HCT116 (cell line): ENCODE data around the gene ZFP36. TPM values are rescaled to one million over a fixed set of nuclear protein-coding genes. Genes with fewer than 3 reads are reported as not detected.

Source experiments
- ATAC-seq: fragments of 200-7000 bp; cut with Tn5 transposase; 2 replicates; pipeline ENCODE4 v1.9.1; 2020; ENCODE audit warnings: mild to moderate bottlenecking, moderate library complexity
- BruUV-seq: library from RNA; stranded (reverse); fragments of 400-500 nt; replicated peaks from 2 replicates; lab custom pipeline; 2021; lab: Mats Ljungman, UMichigan
- CTCF ChIA-PET: fragments of 300-600 bp; sonication (Branson Sonifier 250); formaldehyde crosslinking; loops from one replicate; lab custom pipeline; 2021; ENCODE audit warnings: antibody characterized with exemption; lab: Charles Lee
- POLR2A ChIA-PET: fragments of 300-600, 350-600 bp; sonication (Branson Sonifier 250); formaldehyde crosslinking; loops from one replicate; lab custom pipeline; 2021; ENCODE audit warnings: antibody characterized with exemption; lab: Charles Lee
- RAD21 ChIA-PET, 2 experiments: fragments of 300-600 bp; sonication (Branson Sonifier 250); formaldehyde crosslinking; loops; one replicate each; lab custom pipeline; 2023; ENCODE audit warnings: low total read pairs in 2 of 2; ENCODE audit not compliant: uncharacterized antibody in 2 of 2, unreplicated experiment in 2 of 2, low non-redundant PET in 1 of 2; lab: Charles Lee
- DNase-seq: peaks from one replicate; pipeline ENCODE4 v3.0.0-alpha.2; 2010; ENCODE audit warnings: low read depth, low spot score
- H2AFZ ChIP-seq: fragments of 200-600 bp; shearing (Covaris generic), sonication (generic); 2 replicates; pipeline ENCODE4 v1.6.1; 2017; ENCODE audit warnings: low read depth, mixed run types, mixed read lengths, antibody characterized with exemption, low read length; ENCODE audit not compliant: poor library complexity, severe bottlenecking
- H3K27ac ChIP-seq: 2 replicates; pipeline ENCODE4 v1.5.1; 2012; ENCODE audit warnings: low read depth, low read length
- H3K27me3 ChIP-seq: fragments of 200-600 bp; sonication (generic); 2 replicates; pipeline ENCODE4 v1.6.1; 2016; ENCODE audit warnings: mixed run types, low read length, mixed read lengths; ENCODE audit not compliant: insufficient read depth
- H3K36me3 ChIP-seq, 2 experiments: fragments of 200-500 bp in 1 of 2; fragments of 200-600 bp in 1 of 2; sonication (Bioruptor generic) in 1 of 2; sonication (generic) in 1 of 2; 2 replicates each; pipeline versions ENCODE4 v1.5.1 to v1.6.1; 2014 to 2016; ENCODE audit warnings: low read length in 2 of 2, inconsistent platforms in 1 of 2, mixed read lengths in 1 of 2, mixed run types in 1 of 2; ENCODE audit not compliant: insufficient read depth in 2 of 2, control insufficient read depth in 1 of 2
- H3K4me1 ChIP-seq, 2 experiments: fragments of 200-600 bp in 1 of 2; sonication (generic) in 1 of 2; 2 replicates each; pipeline versions ENCODE4 v1.5.1 to v1.6.1; 2012 to 2017; ENCODE audit warnings: low read length in 2 of 2, inconsistent platforms in 1 of 2, mild to moderate bottlenecking in 1 of 2, mixed read lengths in 1 of 2, mixed run types in 1 of 2, moderate library complexity in 1 of 2; ENCODE audit not compliant: insufficient read depth in 2 of 2, control insufficient read depth in 1 of 2
- H3K4me2 ChIP-seq: fragments of 200-600 bp; sonication (generic); 2 replicates; pipeline ENCODE4 v1.6.1; 2017; ENCODE audit warnings: mixed run types, low read length, mixed read lengths
- H3K4me3 ChIP-seq, 2 experiments: fragments of 200-600 bp in 1 of 2; sonication (generic) in 1 of 2; replicated peaks in 1 of 2; 2 replicates each; pipeline ENCODE4 v1.5.1; 2011 to 2016; ENCODE audit warnings: low read length in 2 of 2, control low read depth in 1 of 2, low read depth in 1 of 2, mild to moderate bottlenecking in 1 of 2, mixed read lengths in 1 of 2, mixed run types in 1 of 2
- H3K79me2 ChIP-seq: fragments of 200-600 bp; sonication (generic); 2 replicates; pipeline ENCODE4 v1.6.1; 2017; ENCODE audit warnings: mild to moderate bottlenecking, mixed run types, low read length, moderate library complexity, mixed read lengths; ENCODE audit not compliant: insufficient read depth
- H3K9ac ChIP-seq: fragments of 200-600 bp; sonication (generic); 2 replicates; pipeline ENCODE4 v1.6.1; 2016; ENCODE audit warnings: low read length, mixed read lengths
- H3K9me2 ChIP-seq: fragments of 200-600 bp; sonication (generic), shearing (Covaris generic); 2 replicates; pipeline ENCODE4 v1.6.1; 2017; ENCODE audit warnings: mixed run types, mild to moderate bottlenecking, moderate library complexity; ENCODE audit not compliant: insufficient read depth
- H3K9me3 ChIP-seq, 2 experiments: fragments of 200-500 bp in 1 of 2; fragments of 200-600 bp in 1 of 2; sonication (Bioruptor generic) in 1 of 2; sonication (generic) in 1 of 2; 2 replicates each; pipeline ENCODE4 v1.6.1; 2014 to 2017; ENCODE audit warnings: low read length in 2 of 2, mixed read lengths in 2 of 2, inconsistent platforms in 1 of 2, low read depth in 1 of 2, mild to moderate bottlenecking in 1 of 2, mixed run types in 1 of 2, moderate library complexity in 1 of 2; ENCODE audit not compliant: control insufficient read depth in 1 of 2, insufficient read depth in 1 of 2
- H4K20me1 ChIP-seq: fragments of 200-600 bp; sonication (generic), shearing (Covaris generic); 2 replicates; pipeline ENCODE4 v1.6.1; 2017; ENCODE audit warnings: mixed run types, mild to moderate bottlenecking, moderate library complexity; ENCODE audit not compliant: insufficient read depth
- CEBPB ChIP-seq: IDR thresholded peaks from 2 replicates; pipeline ENCODE4 v1.6.1; 2012; ENCODE audit warnings: low read depth
- FOSL1 ChIP-seq: IDR thresholded peaks from 2 replicates; pipeline ENCODE4 v1.6.1; 2012; ENCODE audit warnings: low read depth
- SP1 ChIP-seq: IDR thresholded peaks from 2 replicates; pipeline ENCODE4 v1.6.1; 2012; ENCODE audit warnings: low read depth
- ZFX ChIP-seq: fragments of 450-650 bp; IDR thresholded peaks from 2 replicates; pipeline ENCODE4 v1.6.1; 2017
- intact Hi-C: fragments of 100-400 bp; cut with micrococcal nuclease; formaldehyde crosslinking; loops from 2 replicates; pipeline ENCODE4 v1.10.0; 2022
- total RNA-seq: library from RNA; stranded (reverse); gene quantifications from one replicate; pipeline ENCODE4 v1.2.1, GENCODE V29; 2021; ENCODE audit not compliant: unreplicated experiment

ZFP36 gene
- total RNA-seq, 1 experiment from 2014 or later = 131 TPM

- Histone ChIP-seq H4K20me1 (peaks cover 13% of the 10 kb centered on the region; the same call in 1 of the 2 replicates), H3K9me2 (no peaks in the 10 kb centered on the region), H3K36me3 (peaks cover 26 to 34% of the 10 kb centered on the region in 2 experiments; a peak in 3 of 4 replicates), H3K9me3 (no peaks in the 10 kb centered on the region), H2AFZ (no peak overlapping the region), H3K4me2 (peak overlapping the region; percentile 92), H3K27ac (peak overlapping the region; percentile 84), H3K27me3 (no peaks in the 10 kb centered on the region), H3K4me3 (peak overlapping the region; percentile 98 to 99), H3K9ac (peak overlapping the region; percentile 100), H3K79me2 (peaks cover 36% of the 10 kb centered on the region), H3K4me1 (peaks cover 28 to 66% of the 10 kb centered on the region in 2 experiments)
- TSS peak; percentile 99 for BruUV-seq
- no peak for ATAC-seq
- intact Hi-C loops = no loop called here
- POLR2A ChIA-PET = interaction anchor here (0.6 to 2.6 kb wide), 33 partner anchors 8 to 535 kb away, joined by 3 to 35 read pairs (median 5); partner anchors contain the start of genes EID2, EID2B, MED29 and PAF1
- 0 out of 2 replicates have a peak, but pooled peaks have one; percentile 8 for TF ChIP-seq FOSL1
- TF ChIP-seq SP1 = no peak
- CTCF ChIA-PET = interaction anchor here (0.7 kb wide), 2 partner anchors 45 to 67 kb away, joined by 3 read pairs; partner anchors contain the start of genes MED29 and PAF1
- RAD21 ChIA-PET = no interaction called here
- DNase-seq = no peak
Observed at GRCh38 chr19:39436350-39436716, 29.7 kb downstream of the ZFP36 start.

- no peaks in the 10 kb centered on the region; a peak in 1 of 4 replicates for H3K9me3 ChIP-seq
- ChIA-PET CTCF (interaction anchor here (1.0 kb wide), 1 partner anchor 233 kb away, joined by 4 read pairs; no protein-coding TSS in a partner anchor), POLR2A (interaction anchor here (1.2 kb wide), 1 partner anchor 10 kb away, joined by 4 read pairs; no protein-coding TSS in a partner anchor), RAD21 (interaction anchor here in 1 of 2 experiments (0.7 kb wide), 1 partner anchor 25 kb away, joined by 3 read pairs; no protein-coding TSS in a partner anchor)
- H3K4me2 ChIP-seq = no peak overlapping the region
- no peaks in the 10 kb centered on the region for H3K27me3 ChIP-seq
- ATAC-seq (no peak), DNase-seq (no peak)
- H3K36me3 ChIP-seq = peaks cover 15 to 22% of the 10 kb centered on the region in 2 experiments; a peak in 3 of 4 replicates
- H3K4me3 ChIP-seq = no peak overlapping the region
- no TSS peak for BruUV-seq
- H3K9me2 ChIP-seq = no peaks in the 10 kb centered on the region
- peaks cover 13% of the 10 kb centered on the region; the same call in 1 of the 2 replicates for H4K20me1 ChIP-seq
- peaks cover 12 to 45% of the 10 kb centered on the region in 2 experiments for H3K4me1 ChIP-seq
- intact Hi-C loops = no loop called here
- TF ChIP-seq CEBPB (peak; percentile 58), ZFX (no peak)
- no peak overlapping the region for H3K9ac ChIP-seq
- no peak overlapping the region for H2AFZ ChIP-seq
- H3K79me2 ChIP-seq = peaks cover 24% of the 10 kb centered on the region
- H3K27ac ChIP-seq = no peak overlapping the region
Observed at GRCh38 chr19:39438270-39438934, 31.8 kb downstream of the ZFP36 start.
